ENCODE measurements around the gene TRPM5.

- TF ChIP-seq CTCF (conservative IDR thresholded peaks at IDR 0.05; ENCODE audit: low read length) (no peak), EZH2phosphoT487 (IDR thresholded peaks at IDR 0.05; ENCODE audit: borderline replicate concordance, low read depth, low read length) (no peak)
Measured at GRCh38 chr11:2449548-2450320, 5.4 kb upstream of the TRPM5 start.

Measured in OCI-LY7 (cell line).